SK-N-SH (cell line): ENCODE data around the gene CACNA2D4.

ENCODE experiments used
- CTCF ChIP-seq: fragments of 200-600 bp; sonication (generic); IDR thresholded peaks from 2 replicates; pipeline ENCODE4 v1.6.1; 2017; ENCODE audit warnings: antibody characterized with exemption, mild to moderate bottlenecking, moderate library complexity
- EZH2phosphoT487 ChIP-seq: fragments of 200-600 bp; sonication (generic); IDR thresholded peaks from 2 replicates; pipeline ENCODE4 v1.6.1; 2017; ENCODE audit warnings: low read depth, mixed run types, mild to moderate bottlenecking, antibody characterized with exemption, moderate library complexity, borderline replicate concordance
- FOXM1 ChIP-seq: IDR thresholded peaks from 2 replicates; pipeline ENCODE4 v1.4.0; 2012; ENCODE audit warnings: low read depth, mild to moderate bottlenecking
- MAX ChIP-seq: IDR thresholded peaks from 2 replicates; pipeline ENCODE4 v1.4.0; 2012; ENCODE audit warnings: low read depth
- MEF2A ChIP-seq: IDR thresholded peaks from 2 replicates; pipeline ENCODE4 v1.4.0; 2012; ENCODE audit warnings: low read depth, borderline replicate concordance
- PBX3 ChIP-seq: IDR thresholded peaks from 2 replicates; pipeline ENCODE4; 2012
- POLR2AphosphoS5 ChIP-seq: IDR thresholded peaks from 2 replicates; pipeline ENCODE4 v1.6.1; 2012; ENCODE audit warnings: low read depth, low read length
- REST ChIP-seq: IDR thresholded peaks from 2 replicates; pipeline ENCODE4 v1.6.1; 2012; ENCODE audit warnings: mild to moderate bottlenecking, low read depth, low read length, moderate library complexity
- RFX5 ChIP-seq: IDR thresholded peaks from 2 replicates; pipeline ENCODE4 v1.6.1; 2012; ENCODE audit warnings: mild to moderate bottlenecking, improper control_type of control experiment, low read length
- SIN3A ChIP-seq: IDR thresholded peaks from 2 replicates; pipeline ENCODE4 v1.6.1; 2012; ENCODE audit warnings: low read depth, mild to moderate bottlenecking, low read length, moderate library complexity, borderline replicate concordance
- TAF1 ChIP-seq: IDR thresholded peaks from 2 replicates; pipeline ENCODE4 v1.6.1; 2012; ENCODE audit warnings: low read depth, mild to moderate bottlenecking, low read length, moderate library complexity, borderline replicate concordance
- ZBTB33 ChIP-seq: IDR thresholded peaks from 2 replicates; pipeline ENCODE4 v1.4.0; 2012; ENCODE audit warnings: low read depth, borderline replicate concordance

- no peak for TF ChIP-seq ZBTB33
- no peak for TF ChIP-seq POLR2AphosphoS5
- no peak for TF ChIP-seq FOXM1
- no peak for TF ChIP-seq MAX
- no peak for TF ChIP-seq EZH2phosphoT487
- TF ChIP-seq CTCF: no peak
- TF ChIP-seq MEF2A: no peak
- no peak for TF ChIP-seq TAF1
- TF ChIP-seq PBX3: no peak
- no peak for TF ChIP-seq SIN3A
- no peak for TF ChIP-seq RFX5
- no peak for TF ChIP-seq REST
These were observed 6.7 kb upstream of the CACNA2D4 start for GRCh38 chr12:1924996-1925683.
